Cerebellar nuclear complex (tissue), 1 donor: ENCODE results near the gene TRPM8.
"Not testable (repeated sequence)": the region's sequence is repeated elsewhere in the genome, so short reads cannot be mapped to it uniquely, and the experiment has no call there.

Experiments used
- DNase-seq, 2 experiments: peaks; one replicate each; lab custom pipeline; 2025; lab: John Stamatoyannopoulos, UW

TRPM8 gene

DNA sequence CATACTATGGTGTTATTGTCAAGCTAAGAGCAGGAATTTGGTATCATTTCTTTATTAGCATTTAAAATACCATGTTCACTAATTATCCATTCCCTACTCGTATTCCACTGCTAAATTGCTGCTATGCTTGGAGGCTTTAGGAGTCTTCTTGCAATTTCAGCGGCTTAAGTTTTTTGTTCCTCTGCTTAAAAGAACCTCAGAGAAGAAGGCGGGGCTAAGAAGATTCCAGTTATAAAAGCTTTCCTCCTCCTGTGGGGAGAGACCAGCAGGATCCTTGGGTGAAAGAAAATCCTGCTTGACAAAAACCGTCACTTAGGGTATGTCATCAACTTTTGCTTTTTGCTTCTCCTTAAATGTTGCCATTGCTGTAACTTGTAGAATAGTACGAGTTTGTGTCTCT is at the start of gene TRPM8:
TRPM8 (plus strand) TSS at position 258 of the 400 bp plus-strand sequence. CDS start 9,165 bp downstream, outside the sequence.
- no peak for DNase-seq

DNA sequence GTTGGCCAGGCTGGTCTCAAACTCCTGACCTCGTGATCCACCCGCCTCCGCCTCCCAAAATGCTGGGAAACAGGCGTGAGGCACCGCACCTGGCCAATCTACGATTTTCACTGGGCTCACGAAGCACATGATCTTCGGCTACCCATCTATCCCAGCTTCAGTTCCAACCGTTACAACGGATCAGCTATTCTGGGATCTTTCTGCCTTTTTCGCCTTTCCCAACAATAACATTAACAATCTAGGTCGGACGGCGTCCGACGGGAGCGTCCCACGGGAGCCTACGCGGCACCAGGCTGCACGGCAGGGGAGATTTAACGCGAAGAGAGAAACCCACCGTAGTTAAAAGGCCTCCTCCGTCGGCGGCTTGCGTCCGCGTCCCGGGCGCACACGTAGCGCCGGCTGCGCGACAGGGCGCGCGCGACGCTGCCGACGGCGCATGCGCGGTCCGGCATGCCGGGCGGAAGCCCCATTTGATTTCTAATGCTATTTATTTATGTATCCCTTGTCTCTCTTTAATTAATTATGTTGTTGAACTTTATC is 49.1 kb upstream of the TRPM8 start, which contains the start of gene MSL3B:
MSL3B (minus strand) TSS at position 394 of the 540 bp plus-strand sequence.
- no peak for DNase-seq

DNA sequence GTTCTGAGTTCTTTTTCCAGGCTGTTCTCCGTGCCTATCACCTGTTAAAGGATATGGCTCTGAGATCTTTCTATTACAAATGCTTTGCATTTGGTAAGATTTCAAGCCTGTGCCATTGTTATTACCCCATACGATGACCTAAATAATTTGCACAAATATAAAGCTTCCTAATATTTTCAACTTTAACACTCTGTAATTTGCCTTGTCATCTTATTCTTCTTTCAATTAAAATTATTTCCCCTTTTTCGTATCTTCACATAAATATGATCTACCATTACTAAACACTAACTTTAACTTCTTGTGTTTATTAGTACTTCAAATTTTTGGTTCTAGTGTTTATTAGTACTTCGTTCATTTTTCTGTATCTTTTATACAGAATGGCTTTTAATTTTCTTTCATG is 45.7 kb upstream of the TRPM8 start:
- DNase-seq, result no peak

DNA sequence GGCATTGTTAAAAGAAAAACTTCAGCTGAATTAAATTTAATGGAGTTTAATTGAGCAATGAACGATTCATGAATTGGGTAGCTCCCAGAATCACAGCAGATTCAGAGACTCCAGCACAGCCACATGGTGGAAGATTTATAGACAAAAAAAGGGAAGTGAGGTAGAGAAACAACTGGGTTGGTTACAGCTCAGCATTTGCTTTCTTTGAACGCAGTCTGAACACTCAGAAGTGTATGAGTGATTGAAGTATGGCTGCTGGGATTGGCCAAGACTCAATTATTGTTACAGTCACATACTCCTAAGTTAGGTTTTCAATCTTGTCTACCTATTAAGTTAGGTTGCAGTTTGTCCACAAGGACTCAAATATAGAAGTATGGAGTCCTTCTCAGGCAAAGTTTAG is 45.0 kb upstream of the TRPM8 start:
- DNase-seq, result not testable (repeated sequence)

DNA sequence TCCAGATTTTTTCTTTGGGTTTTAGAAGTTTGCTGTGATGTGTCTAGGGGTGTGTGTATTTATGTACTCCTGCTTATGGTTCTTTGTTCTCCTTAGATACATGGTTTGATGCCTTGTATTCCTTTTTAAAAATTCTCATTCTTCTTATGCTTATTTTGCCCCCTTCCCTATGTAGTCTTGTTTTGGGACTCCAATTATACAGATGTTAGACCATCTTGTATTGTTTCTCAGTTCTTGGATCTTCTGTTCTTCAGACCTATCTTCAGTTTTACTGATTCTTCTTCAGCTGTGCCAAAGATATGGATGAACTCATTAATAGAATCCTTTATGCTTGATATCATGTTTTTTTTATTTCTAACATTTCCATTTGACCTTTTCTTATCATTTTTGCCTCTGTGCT is 34.8 kb upstream of the TRPM8 start:
- no peak for DNase-seq

DNA sequence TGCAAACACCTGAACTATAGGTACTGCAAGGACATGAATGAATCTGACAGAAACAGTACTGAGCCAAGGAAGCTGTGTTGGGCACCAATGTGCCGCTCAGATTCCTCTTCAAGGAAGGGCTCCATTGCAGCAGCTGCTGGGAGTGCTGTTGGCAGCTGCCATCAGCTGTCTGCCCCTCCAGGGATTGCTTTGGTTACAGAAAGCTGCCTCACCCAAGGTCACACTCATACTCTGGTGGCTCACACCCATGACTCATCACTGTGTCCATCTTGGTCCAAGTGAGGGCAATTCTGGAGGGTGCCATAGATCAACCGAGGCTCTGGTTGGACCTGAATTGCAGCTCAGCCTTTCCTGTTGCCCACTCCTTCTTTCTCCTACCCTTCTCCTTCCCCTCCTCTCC is 24.4 kb upstream of the TRPM8 start:
- no peak for DNase-seq

DNA sequence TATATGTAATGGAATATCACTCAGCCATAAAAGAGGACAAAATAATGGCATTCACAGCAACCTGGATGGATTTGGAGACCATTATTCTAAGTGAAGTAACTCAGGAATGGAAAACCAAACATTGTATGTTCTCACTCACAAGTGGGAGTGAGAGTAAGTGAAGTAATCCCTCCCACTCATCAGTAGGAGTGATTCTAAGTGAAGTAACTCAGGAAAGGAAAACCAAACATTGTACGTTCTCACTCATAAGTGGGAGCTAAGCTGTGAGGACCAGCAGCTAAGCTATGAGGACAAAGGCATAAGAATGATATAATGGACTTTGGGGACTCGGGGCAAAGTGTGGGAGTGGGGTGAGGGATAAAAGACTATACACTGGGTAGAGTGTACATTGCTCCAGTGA is 20.9 kb upstream of the TRPM8 start:
- not testable (repeated sequence) for DNase-seq

DNA sequence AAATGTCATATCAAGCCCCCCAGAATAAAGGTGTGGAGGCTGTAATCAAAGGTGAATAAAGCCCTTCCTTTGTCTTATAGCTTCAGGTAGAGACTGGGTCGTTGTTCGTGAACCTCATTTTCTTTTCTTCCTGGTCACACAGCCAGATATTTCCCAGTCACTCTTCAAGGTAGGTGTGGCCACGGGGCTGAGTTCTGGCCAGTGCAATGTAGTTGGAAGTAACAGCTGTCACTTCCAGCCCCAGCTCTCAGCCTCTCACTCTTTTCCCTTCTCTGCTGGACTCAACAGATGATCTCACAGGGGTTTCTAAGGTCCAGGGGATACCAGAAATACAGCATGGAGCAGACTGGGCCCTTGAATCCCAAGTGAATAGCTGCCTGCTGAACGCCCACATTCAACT is 15.8 kb upstream of the TRPM8 start:
- DNase-seq, result no peak

DNA sequence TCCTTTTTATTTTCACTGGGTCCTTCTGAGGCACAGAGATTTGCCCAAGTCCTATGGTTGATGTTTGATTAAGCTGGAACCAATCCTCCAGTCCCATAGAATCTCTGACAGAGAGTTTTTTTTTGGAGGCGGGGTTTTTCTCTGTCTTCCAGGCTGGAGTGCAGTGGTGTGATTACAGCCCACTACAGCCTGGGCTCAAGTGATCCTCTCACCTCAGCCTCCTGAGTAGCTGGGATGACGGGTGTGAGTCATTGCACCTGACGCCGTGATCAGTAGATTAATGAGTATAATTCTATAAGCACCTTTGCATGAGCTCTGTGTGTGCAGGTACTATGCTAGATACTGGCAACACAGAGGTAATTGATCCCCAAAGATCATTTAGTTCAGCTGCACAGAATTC is 15.3 kb upstream of the TRPM8 start:
- DNase-seq, result no peak

DNA sequence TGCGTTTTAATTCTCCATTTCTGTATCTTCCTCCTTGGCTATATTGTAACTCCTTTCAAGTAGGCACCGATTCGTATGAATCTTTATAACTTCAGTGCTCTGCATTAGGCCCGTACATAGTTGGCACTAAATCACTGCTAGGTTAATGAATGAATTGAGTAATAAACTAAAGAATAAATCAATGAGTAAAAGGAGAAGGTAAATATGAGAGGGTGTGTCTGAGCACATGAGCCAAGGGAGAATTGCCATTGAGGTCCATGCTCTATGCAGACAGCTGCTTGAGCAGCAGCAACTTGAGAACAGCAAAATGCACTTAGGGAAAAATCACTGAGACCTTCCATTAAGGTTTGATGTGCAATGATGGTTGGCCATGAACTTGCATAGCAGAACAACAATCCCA is 11.2 kb upstream of the TRPM8 start:
- no peak for DNase-seq

DNA sequence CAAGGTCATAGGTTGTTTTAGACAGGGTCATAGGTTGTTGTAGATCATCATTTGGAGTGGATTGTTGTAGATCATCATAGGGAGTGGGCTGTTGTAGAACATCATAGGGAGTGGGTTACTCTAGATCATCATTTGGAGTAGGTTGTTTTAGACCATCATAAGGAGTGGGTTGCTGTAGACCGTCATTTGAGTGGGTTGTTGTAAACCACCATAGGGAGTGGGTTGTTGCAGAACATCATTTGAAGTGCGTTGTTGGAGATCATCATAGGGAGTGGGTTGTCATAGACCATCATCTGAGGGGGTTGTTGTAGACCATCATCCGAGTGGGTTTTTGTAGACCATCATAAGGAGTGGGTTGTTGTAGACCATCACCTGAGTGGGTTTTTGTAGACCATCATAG is 9.5 kb upstream of the TRPM8 start:
- DNase-seq, result no peak

DNA sequence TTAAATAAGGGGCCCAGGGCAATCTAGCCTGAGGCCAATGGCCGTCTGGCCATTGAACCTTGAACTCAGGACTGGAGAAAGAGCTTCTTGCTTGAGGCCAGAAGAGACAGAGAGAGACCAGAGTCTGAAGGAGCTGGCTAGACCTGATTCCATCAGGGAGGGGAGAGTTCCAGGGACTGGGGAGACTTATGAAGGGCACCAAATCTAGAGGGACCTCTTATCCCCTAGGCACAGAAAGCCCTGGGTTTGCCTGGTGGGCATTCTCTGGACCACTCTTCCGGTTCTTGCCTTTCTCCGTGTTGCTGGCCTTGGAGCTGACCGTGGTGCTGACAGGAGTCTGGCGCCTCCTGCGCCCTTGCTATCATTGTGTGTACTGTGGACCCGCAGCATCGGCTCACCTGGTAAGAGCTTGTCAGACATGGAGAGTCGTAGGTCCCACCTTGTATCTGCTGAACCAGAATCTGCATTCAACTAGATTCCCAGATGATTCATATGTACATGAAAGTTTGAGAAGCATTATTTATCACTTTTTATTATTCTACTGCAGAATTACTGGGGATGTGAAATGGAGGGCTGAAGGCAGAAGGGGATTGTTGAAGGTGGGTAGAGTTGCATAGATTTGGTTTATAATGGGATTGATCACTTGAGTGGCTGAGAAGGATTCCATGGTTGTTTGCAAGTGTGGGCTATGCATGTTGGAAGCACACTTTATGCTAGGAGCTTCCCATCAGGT is 4.3 kb upstream of the TRPM8 start:
- DNase-seq, result no peak

DNA sequence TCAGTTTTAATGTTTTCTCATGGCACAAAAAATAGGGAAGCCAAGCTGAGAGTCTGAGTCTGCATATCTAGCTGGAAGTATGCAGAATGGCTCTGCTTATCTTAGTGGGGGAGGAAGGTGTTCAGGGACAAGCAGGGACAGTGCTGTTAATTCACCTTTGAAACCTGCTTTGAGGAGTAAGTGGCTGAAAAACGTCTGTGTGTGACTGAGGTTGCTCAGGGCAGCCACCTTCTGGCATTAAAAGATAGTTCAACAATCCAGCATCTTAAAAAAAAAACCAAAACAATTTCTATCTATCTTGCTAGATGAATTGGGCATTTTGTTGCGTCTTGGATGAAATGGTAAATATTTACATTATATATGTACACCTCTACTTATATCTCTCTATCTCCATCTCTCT is 2.0 kb upstream of the TRPM8 start:
- DNase-seq, result no peak

DNA sequence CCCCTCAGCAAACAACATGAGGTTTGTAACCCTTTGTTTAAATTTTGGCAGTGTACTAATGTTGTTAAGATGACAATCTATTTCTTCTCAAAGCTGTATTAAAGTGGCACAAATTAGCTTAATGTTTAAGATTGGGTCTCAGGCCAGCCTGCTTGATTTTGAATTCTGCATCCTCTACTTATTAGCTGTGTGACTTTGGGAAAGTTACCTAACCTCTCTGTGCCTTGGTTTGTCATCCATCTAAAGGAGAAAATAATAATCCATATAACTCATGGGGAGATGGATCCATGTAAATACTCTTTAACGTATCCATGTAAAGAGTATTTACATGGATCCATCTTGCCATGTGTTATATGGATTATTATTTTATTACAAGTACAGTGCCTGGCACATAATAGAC is 2.1 kb downstream of the TRPM8 start:
- no peak for DNase-seq

DNA sequence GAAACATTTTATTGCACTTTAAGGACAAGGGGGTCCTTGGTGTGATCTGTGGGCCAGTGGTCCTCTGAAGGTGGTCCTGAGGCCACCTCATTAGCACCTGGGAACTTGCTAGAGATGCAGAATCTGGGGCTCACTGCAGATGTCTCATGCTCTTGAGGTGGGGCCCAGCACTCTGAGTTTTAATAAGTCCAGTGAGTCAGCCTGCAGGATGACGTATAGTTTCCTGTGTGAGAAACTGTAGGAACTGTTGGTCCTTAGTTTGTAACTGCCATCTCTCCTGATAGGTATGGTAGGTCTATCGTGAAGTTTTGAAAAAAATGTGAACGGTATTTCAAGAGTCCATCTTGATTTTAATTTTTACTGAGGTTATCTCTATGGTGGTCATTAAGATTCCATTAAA is 2.8 kb downstream of the TRPM8 start:
- no peak for DNase-seq

DNA sequence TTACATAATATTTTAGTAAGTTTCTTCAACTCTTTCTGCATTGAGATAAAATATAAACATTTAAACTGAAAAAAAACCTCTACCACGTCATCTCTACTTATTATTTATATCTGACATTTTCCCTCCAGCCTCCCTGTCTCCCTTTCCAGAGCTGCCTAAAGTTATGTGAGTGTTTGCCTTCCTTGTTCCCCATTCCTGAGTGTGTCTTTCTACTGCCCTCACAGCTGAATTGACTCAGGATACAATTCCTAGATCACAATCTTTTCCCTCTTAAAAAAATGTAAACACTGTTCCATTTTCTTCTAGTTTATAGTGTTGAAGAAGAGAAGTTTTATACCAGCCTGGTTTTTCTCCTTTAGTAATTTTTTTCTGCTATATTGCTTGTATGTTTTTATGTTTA is 5.3 kb downstream of the TRPM8 start:
- DNase-seq, result no peak

DNA sequence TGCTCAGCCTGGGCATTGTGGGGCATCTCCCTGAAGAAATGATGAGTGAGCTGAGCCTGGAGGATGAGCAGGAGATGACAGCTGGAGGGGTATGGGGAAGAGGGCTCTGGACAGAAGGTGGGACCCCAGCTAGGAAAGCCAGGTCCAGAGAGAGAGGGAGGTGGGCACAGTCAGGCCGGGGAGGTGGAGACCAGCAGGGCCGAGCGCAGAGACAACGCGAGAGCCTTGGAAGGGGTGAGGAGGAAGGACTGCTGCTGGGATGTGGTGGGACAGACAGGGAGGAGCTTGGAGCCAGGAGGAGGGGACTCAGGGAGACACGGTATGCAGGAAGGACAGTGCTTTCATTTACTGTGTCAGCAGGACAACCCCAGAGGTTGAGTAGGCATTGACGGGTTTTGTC is 8.2 kb downstream of the TRPM8 start:
- no peak for DNase-seq

DNA sequence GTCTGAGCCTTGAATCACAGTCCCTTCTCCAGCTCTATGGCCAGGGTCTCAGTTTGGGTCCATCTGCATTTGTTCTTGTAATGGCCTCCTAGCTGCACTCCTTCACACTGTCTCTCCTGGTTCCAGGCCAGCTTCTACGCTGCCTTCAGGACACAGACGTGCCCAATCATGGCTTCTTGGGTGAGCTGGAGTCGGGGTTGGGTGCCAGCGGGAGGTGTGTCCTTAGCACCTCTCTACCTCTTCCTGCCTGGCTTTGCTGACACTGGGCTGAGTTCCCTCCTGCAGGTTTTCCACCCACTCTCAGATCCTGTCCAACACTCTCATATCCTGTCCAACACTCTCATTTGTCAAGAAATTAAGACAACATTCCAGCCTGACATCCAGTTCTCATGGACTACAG is 9.6 kb downstream of the TRPM8 start:
- no peak for DNase-seq

DNA sequence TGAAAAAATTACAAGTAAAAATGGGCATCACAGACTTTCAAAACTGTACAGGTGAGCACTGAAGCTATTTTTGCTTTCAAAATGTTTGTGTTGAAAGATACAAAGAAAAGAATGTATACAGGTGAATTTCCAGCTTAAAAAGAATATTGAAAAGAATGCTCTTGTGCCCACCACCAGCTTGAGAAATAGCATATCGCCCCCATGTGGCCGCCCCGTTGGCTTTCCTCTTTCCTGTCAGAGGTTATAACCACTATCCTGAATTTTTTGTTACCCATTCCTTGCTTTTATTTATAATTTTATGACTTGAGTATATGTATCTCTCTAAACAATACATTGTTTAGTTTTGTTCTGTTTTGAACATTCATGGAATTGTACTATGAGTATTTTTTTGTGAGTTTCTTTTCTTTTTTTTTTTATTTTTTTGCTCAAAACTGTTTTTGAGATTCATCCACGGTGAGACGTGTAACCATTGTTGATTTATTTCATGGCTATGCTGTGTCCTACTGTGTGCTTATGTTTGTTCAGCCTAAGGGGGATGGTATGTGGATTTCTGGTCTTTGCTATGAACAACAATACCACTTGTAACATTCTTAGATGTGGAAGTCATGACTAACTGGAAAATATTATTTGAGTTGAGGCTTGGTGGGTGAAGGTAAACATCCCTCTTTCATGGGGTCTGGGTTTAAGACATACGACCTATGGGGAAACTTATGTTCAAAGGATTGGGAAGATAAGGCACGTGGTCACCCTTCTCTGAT is 11.6 kb downstream of the TRPM8 start:
- no peak for DNase-seq

DNA sequence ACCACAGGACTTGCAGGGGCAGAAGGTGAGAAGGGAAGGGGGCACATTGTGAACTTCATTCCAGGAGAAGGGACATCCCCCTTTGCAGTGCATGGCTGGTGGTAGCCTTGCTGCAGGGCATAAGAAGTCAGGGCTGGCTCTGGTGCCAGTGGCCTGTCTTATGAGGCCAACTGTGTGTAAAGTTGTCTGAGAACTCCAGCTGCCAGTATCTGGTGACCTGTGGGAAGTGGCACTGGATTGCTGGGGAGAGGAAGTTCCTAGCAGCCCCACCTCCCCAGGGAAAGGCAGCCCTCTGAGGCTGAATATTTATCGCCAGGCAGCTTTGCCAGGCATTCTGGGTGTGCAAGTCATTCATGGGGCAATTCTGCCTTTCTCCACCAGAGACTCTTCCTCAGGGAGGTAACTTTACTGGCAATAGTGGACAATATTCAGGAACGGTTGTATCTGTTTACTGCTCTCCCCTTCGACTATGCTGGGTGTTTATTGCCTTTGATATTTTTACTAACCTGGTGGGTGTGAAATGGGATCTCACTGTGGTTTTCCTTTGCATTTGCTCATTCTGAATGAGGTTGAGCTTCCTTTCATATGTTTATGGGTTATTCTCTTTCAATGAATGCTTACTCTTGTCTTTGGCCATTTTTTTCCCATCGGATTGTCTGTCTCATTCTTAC is 12.3 kb downstream of the TRPM8 start:
- no peak for DNase-seq

DNA sequence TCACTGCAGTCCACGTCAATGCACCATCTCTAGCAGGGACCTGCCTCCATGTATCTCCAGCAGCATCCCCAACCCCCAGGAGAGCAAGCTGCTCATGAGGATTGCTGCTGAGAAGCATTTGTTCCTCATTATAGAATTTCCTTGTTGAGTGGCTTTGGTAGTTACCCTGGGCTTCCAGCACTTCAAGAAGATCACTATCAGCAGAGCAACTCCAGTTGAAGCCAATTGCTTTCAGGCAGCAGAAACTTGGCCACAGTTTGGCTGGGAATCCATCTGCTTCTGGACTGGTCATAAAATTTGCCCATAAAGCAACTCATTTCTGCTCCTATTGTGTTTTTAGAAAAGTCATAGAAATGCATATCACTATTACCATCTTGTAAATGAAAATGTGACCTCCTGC is 17.4 kb downstream of the TRPM8 start:
- DNase-seq, result no peak

DNA sequence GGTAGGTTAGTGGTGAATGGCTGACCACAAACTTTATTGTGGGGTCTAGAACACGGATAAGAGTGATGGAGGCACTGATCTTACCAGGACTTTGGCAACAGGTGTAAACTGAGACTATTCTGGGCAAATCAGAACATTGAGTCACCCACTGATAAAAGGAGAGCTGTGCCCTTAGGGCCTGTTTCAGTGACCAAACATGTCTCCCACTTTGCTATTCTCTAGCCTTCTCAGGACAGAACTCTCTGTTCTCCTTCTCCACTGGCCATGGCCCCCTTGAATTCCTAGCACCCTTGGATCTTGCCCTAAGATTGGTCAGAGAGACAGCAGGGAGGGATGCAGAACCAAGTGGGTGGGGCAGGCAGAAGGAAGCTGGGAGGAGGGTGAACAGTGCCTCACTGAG is 18.3 kb downstream of the TRPM8 start:
- no peak for DNase-seq

DNA sequence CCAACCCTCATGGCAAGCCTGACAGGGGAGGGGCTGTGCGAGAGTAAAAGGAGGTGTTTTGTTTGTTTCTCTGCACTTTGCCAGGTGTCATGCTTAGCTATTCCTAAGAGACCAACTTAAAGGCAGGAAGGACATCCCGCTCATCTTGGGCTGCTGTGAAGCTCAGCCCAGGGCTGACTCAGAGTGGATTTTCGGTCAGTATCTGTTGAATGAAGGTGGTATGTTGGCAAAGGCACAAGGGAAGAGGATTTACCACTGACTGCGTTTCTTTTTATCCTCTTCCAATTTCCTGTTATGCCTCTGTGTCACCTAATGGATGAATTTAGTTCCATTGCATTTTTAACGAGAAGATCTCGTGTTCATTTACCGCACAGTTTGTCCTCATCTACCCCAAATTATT is 18.9 kb downstream of the TRPM8 start:
- DNase-seq, result no peak
